NCI-H2029 treated with DMSO at 0.1 percent for 48 hours (cell line): Measurements from ENCODE around the gene CRB2.

Experiments
- DNase-seq: peaks from one replicate; lab custom pipeline; 2025; lab: John Stamatoyannopoulos, UW

CRB2 gene

DNA sequence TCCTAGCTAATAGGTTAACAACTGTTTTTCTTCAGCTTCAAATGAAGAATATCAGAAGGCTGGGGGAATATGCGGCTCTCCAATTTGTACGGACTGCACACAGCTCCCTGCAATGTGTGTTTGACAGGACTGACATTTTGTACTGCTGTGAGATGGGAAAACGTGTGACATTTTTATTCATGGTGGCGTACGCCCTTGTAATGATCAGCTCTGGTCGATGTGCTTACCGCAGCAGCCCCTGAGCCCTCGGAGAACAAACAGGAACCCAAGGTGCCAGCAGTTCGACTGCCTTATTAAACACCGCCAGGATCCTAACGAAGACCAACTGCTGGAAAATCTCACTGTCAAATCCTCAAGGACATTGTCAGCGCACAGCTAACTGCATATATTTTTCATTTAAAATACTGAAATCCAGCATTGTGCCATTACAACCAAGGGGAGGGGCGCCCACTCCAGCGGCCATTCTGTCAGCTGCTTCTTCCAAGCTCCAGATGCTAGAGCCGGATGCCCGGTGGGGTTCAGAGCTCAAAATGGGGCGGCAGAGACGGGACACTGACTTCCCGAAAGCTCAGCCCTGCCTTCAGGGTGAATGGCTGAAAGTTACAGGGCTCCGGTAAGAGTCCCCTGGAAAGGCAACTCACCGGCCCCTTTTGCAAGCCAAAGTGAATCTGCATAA is 66.8 kb downstream of the CRB2 start:
- no peak for DNase-seq

DNA sequence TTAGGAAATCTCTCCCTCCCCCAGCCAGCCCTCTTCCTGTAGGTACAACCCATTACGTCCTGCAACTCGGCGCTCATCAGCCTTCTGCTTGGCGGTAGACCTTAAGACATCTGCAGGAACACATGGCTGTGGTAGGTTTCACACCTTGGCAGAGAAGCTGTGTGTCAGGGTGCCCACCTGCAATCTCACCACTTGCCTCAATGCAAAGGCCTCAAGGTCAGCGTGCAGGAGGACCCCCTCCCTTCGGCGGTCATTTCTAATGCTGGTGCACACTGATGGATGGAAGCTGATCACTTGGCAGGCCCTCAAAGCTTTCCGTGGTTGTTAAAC is 67.3 kb downstream of the CRB2 start:
- DNase-seq = no peak

DNA sequence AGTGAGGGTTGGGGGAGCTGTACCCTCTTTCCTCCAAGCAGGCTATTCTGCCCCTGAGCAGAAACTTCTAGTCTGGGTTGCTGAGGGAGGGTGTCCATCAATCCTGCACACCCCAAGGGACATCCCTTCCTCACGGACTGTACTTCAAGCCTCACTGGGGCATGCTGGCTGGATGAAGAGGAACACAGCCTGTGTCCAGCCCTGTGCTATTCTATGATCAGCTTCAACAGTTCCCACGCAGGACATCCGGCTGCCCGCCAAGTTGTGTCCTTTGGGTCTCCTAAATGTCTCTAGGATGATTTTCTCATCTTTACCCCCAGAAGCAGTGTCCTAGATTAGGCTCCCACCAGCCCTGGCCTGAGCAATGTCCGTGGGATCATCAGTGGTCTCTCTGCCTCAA is 68.1 kb downstream of the CRB2 start:
- no peak for DNase-seq

DNA sequence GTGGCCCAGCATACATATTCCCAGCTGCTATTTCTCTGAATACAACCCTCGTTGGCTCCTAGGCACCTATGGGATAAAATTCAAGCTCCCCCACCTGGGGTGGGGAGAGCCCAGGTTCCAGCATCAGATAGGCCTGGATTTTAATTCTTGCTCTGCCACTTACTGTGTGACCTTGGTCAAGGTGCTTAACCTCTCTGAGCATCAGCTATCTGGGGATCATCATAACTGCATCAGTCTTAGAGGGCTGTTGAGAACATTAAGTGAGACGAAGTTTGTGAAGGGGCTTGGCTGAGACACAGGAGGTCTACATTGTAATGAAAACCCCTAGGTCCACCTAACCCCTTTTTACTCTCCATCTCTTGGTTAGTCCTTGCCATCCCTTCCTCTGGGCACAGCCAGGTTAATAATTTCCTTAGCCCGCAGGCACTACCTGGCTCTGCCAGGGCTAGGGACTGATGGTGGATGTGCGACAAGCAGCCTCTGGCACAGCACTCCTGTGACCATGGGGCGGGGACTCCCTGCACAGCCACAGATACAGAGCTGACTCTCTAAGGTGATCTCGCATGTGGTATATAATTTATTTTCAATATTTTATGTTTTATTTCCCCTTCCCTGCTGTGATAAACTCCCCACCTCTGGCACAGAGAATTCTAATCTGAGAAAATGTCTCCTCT is 68.7 kb downstream of the CRB2 start:
- DNase-seq = no peak

DNA sequence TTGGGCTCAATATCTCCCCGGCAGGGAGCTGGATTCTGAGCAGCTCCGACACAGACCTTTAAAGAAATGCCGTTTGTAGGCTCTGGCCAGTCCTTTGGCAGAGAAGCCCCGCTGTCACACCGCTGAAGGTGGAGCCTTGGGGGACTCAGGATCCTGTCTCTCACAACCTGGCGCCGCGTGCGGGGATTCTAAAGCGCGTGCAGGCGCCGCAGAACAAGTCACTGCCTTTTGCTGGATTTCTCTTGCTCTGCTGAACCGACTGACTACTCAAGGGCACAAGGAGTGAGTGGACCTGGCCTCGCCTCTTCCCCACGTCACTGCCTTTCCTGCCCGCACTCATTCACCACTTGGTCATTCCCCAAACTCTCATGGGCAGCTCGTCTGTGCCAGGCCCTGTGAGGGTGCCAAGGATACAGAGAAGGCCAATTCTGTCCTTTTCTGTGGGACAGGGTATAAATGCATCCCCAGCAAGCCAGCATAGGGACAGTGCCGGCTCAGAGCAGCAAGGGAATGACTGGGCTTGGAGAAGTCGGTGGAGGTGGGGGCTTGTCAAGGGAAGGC is 69.3 kb downstream of the CRB2 start:
- no peak for DNase-seq

DNA sequence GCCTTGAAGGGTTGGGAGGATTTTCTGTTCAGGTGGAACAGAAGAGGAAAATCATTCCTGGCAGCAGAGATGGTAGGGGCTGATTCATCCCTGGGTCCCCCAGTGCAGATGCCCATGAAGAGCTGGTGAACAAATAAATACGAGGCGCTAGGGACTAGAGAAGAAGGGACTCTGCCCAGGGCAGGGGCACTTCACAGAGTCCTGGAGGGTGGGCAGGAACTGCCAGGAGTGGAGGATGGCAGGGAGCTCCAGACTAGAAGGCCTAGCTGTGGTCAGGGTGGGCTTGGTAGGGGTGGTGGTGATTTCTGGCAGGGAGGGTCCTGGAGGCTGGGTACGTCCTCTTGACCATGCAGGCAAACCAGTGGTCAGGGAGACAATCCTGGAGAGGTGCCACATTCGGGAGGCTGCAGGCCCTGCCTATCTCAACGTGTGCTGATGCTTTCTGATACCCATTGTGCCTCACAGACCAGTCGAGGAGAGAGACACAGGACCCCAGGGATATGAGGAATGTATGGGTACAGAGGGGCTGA is 69.9 kb downstream of the CRB2 start:
- DNase-seq = no peak

DNA sequence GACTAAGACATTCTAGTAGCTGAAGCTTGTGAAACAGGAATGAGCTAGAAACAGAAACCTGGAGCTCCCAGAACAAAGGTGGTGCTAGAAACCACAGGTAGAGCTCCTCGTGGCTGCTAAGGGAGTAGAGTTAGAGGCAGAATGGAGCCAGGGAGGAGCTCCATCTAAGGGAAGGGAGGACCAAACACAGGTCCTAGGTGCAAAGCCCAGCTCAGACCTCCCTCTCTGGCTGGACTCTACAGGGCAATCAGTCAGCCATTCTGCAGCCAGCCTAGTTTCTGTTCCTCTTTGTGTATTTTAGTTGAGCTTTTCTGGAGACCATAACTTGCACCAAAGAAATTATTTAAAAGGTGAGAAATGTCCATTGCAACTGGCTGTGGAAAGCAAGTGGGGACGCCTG is 70.4 kb downstream of the CRB2 start:
- no peak for DNase-seq
